HT-29 (cell line): ENCODE results near the gene IGFALS. TPM values are rescaled to one million over a fixed set of nuclear protein-coding genes. Genes with fewer than 3 reads are reported as not detected.
A peak's percentile ranks its signal among the peaks of the same experiment; 100 is the strongest.
"Not testable (repeated sequence)": the region's sequence is repeated elsewhere in the genome, so short reads cannot be mapped to it uniquely, and the experiment has no call there.

ENCODE experiments used
- DNase-seq: peaks from one replicate; pipeline ENCODE4 v3.0.0-alpha.2; 2015; ENCODE audit warnings: low spot score
- total RNA-seq: library from RNA; depleted of rRNA; stranded (reverse); fragments of >200 nt; shearing (Covaris generic); gene quantifications from 2 replicates; pipeline ENCODE4 v1.2.3, GENCODE V29; 2014

Gene IGFALS
- total RNA-seq, 1 experiment from 2014 or later, result 0.08 TPM

- no peak for DNase-seq
Measured at GRCh38 chr16:1818204-1818872, 24.8 kb upstream of the IGFALS start.

- DNase-seq, result no peak
Measured at GRCh38 chr16:1817716-1818115, 24.2 kb upstream of the IGFALS start.

GRCh38 chr16:1817276-1817589 is 23.7 kb upstream of the IGFALS start:
- DNase-seq, result no peak

- DNase-seq, result no peak
Measured at GRCh38 chr16:1816396-1817275, 23.1 kb upstream of the IGFALS start.

- DNase-seq, result no peak
Measured at GRCh38 chr16:1815461-1815860, 22.0 kb upstream of the IGFALS start.

- DNase-seq, result peak; percentile 75
Measured at GRCh38 chr16:1812732-1813163, 19.2 kb upstream of the IGFALS start.

GRCh38 chr16:1810536-1810935 is 17.0 kb upstream of the IGFALS start:
- DNase-seq, result no peak

GRCh38 chr16:1810106-1810505 is 16.6 kb upstream of the IGFALS start:
- no peak for DNase-seq

GRCh38 chr16:1809281-1809801 is 15.8 kb upstream of the IGFALS start:
- DNase-seq, result peak; percentile 4

GRCh38 chr16:1808691-1809090 is 15.2 kb upstream of the IGFALS start:
- no peak for DNase-seq

GRCh38 chr16:1807626-1808025 is 14.1 kb upstream of the IGFALS start:
- no peak for DNase-seq

- DNase-seq, result no peak
Measured at GRCh38 chr16:1800701-1801100, 7.2 kb upstream of the IGFALS start.

GRCh38 chr16:1799263-1799662 is 5.8 kb upstream of the IGFALS start:
- not testable (repeated sequence) for DNase-seq

- no peak for DNase-seq
Measured at GRCh38 chr16:1794908-1795666, 1.6 kb upstream of the IGFALS start.

GRCh38 chr16:1794221-1794871 is 841 bp upstream of the IGFALS start:
- no peak for DNase-seq

- DNase-seq, result no peak
Measured at GRCh38 chr16:1792836-1793577, 498 bp downstream of the IGFALS start.

GRCh38 chr16:1791943-1792812 is 1.3 kb downstream of the IGFALS start:
- DNase-seq, result no peak

- no peak for DNase-seq
Measured at GRCh38 chr16:1791256-1791942, 2.1 kb downstream of the IGFALS start.

GRCh38 chr16:1790611-1791255 is 2.8 kb downstream of the IGFALS start:
- DNase-seq, result no peak
